Left kidney (tissue), 2 donors: ENCODE measurements around the gene HELB. TPM values are rescaled to one million over a fixed set of nuclear protein-coding genes. Genes with fewer than 3 reads are reported as not detected.
"Not testable (repeated sequence)": the region's sequence is repeated elsewhere in the genome, so short reads cannot be mapped to it uniquely, and the experiment has no call there.

Source experiments
- DNase-seq: peaks from one replicate; pipeline ENCODE4 v3.0.0-alpha.2; 2013
- polyA plus RNA-seq: library from polyadenylated mRNA; unstranded; fragments of 120-200 nt; gene quantifications from one replicate; pipeline ENCODE4 v1.2.1, GENCODE V29; 2013; ENCODE audit not compliant: insufficient read length

HELB gene
- polyA plus RNA-seq, 1 donor, result 5.0 TPM

GRCh38 chr12:66303316-66303804 is 1.1 kb downstream of the HELB start:
- not testable (repeated sequence) for DNase-seq

GRCh38 chr12:66304296-66304900 is 2.1 kb downstream of the HELB start:
- no peak for DNase-seq

GRCh38 chr12:66309606-66310005 is 7.3 kb downstream of the HELB start:
- DNase-seq, result no peak

- no peak for DNase-seq
Measured at GRCh38 chr12:66312189-66312588, 9.9 kb downstream of the HELB start.

GRCh38 chr12:66314278-66314677 is 12.0 kb downstream of the HELB start:
- no peak for DNase-seq

GRCh38 chr12:66319266-66319954 is 17.1 kb downstream of the HELB start:
- no peak for DNase-seq

- no peak for DNase-seq
Measured at GRCh38 chr12:66320996-66321395, 18.7 kb downstream of the HELB start.

- DNase-seq, result no peak
Measured at GRCh38 chr12:66321435-66321834, 19.1 kb downstream of the HELB start.

- no peak for DNase-seq
Measured at GRCh38 chr12:66323017-66323416, 20.7 kb downstream of the HELB start.

GRCh38 chr12:66329941-66330340 is 27.6 kb downstream of the HELB start:
- no peak for DNase-seq

GRCh38 chr12:66331016-66331415 is 28.7 kb downstream of the HELB start:
- no peak for DNase-seq

GRCh38 chr12:66331814-66332213 is 29.5 kb downstream of the HELB start:
- DNase-seq, result no peak

- DNase-seq, result no peak
Measured at GRCh38 chr12:66335746-66336145, 33.5 kb downstream of the HELB start.

- DNase-seq, result no peak
Measured at GRCh38 chr12:66337381-66338010, 35.2 kb downstream of the HELB start.

- no peak for DNase-seq
Measured at GRCh38 chr12:66340131-66340530, 37.8 kb downstream of the HELB start.

- no peak for DNase-seq
Measured at GRCh38 chr12:66341126-66341525, 38.8 kb downstream of the HELB start.

- no peak for DNase-seq
Measured at GRCh38 chr12:66345212-66345611, 42.9 kb downstream of the HELB start.

GRCh38 chr12:66345956-66346355 is 43.7 kb downstream of the HELB start:
- no peak for DNase-seq

GRCh38 chr12:66351301-66351700 is 49.0 kb downstream of the HELB start:
- DNase-seq, result no peak

- peak; percentile 10 for DNase-seq
Measured at GRCh38 chr12:66352197-66352596, 49.9 kb downstream of the HELB start.

- no peak for DNase-seq
Measured at GRCh38 chr12:66352899-66353298, 50.6 kb downstream of the HELB start.

GRCh38 chr12:66354291-66354690 is 52.0 kb downstream of the HELB start:
- no peak for DNase-seq

- DNase-seq, result no peak
Measured at GRCh38 chr12:66359300-66359699, 57.0 kb downstream of the HELB start.
